NCI-H2107 treated with DMSO at 0.1 percent for 48 hours (cell line): ENCODE measurements around the gene HDAC6.
A peak's percentile ranks its signal among the peaks of the same experiment; 100 is the strongest.
"Not testable (repeated sequence)": the region's sequence is repeated elsewhere in the genome, so short reads cannot be mapped to it uniquely, and the experiment has no call there.

ENCODE experiments used
- DNase-seq: peaks from one replicate; lab custom pipeline; 2025; ENCODE audit not compliant: unreplicated experiment; lab: John Stamatoyannopoulos, UW

The HDAC6 gene

DNA sequence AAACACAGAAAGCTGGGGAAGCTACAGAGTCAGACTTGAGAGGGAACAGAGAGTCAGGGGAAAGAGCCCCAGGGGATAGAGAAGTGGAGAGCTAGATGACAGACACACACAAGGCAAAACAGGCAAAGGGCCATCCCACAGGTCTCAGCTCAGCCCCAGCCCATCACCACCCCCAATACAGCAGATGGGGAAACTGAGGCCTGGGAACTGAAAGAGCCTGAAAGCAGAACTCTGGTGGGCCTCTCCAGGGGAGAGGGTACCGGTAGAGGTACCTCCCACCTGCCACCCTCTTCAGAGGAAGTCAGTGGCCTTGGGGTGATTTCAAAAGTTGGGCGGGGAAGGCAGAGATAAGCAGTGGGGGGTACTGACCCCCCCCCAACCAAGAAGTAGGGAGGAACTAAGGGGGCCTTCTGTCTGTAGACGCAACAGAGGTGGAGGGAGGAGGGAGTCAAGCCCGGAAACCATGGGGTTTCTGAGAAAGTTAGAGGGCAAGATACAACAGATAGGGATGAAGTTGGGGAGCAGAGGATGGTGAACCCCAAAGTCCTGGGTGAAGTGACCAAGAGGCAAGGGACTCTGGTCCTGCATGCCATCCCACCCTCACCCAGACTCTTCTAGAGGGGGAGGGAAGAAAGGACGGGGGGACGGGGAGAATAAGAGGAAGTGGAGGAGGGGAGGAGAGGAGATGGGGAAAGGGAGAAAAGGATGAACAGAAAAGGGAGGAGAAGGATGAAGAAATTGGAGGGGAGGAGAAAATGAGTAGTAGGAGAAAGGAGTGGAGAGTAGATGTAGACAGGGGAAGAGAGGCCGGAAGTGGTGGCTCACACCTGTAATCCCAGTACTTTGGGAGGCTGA, 12.3 kb upstream of the HDAC6 start:
- no peak for DNase-seq

GRCh38 chrX:48790477-48790876, 11.4 kb upstream of the HDAC6 start:
- no peak for DNase-seq

DNA sequence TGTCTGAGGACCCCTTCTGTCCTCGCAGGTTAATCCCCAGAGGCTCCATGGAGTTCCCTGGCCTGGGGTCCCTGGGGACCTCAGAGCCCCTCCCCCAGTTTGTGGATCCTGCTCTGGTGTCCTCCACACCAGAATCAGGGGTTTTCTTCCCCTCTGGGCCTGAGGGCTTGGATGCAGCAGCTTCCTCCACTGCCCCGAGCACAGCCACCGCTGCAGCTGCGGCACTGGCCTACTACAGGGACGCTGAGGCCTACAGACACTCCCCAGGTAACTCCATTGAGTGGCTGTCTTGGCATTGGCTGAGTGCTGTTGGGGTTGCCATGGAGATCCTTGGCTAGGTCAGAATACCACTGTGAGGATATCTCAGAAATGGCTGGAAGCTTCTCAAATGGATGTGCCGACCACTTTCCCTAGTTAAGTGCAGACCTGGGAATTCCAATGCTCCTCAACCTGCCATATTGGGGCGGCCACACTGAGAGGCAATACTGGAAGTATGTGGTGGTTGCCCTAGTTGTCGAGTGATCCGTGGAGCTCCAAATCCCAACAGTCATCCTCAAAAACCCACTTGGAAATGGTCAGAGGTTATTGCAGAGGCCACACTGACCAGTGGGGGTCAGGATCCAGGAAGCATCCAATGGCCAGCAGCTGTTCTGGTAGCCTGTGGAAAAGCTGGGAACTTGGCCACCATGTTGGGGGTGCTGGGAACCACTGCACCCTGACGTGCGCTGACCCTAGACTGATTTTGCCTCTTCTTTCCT, 10.6 kb upstream of the HDAC6 start:
- no peak for DNase-seq

DNA sequence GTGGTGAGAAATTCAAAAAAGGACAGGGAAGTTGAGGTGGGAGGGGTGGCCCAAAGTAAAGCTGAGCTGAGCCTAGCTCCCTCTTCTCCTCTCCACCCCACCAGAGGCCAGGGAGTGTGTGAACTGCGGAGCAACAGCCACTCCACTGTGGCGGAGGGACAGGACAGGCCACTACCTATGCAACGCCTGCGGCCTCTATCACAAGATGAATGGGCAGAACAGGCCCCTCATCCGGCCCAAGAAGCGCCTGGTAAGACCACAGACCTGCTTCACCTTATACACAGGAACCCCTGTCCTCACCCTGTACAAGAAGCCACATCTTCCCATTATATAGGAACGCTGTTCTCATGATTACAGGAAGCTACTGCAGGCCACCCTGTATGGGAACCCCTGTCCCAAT, 9.6 kb upstream of the HDAC6 start:
- no peak for DNase-seq

DNA sequence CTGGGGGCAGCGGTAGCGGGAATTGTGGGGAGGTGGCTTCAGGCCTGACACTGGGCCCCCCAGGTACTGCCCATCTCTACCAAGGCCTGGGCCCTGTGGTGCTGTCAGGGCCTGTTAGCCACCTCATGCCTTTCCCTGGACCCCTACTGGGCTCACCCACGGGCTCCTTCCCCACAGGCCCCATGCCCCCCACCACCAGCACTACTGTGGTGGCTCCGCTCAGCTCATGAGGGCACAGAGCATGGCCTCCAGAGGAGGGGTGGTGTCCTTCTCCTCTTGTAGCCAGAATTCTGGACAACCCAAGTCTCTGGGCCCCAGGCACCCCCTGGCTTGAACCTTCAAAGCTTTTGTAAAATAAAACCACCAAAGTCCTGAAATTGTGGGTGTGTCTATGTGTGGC, 7.9 kb upstream of the HDAC6 start:
- DNase-seq: no peak

- DNase-seq: no peak
Measured at GRCh38 chrX:48794340-48794910, 7.4 kb upstream of the HDAC6 start.

GRCh38 chrX:48794911-48795515, 6.9 kb upstream of the HDAC6 start:
- no peak for DNase-seq

- DNase-seq: no peak
Measured at GRCh38 chrX:48798318-48798717, 3.5 kb upstream of the HDAC6 start.

DNA sequence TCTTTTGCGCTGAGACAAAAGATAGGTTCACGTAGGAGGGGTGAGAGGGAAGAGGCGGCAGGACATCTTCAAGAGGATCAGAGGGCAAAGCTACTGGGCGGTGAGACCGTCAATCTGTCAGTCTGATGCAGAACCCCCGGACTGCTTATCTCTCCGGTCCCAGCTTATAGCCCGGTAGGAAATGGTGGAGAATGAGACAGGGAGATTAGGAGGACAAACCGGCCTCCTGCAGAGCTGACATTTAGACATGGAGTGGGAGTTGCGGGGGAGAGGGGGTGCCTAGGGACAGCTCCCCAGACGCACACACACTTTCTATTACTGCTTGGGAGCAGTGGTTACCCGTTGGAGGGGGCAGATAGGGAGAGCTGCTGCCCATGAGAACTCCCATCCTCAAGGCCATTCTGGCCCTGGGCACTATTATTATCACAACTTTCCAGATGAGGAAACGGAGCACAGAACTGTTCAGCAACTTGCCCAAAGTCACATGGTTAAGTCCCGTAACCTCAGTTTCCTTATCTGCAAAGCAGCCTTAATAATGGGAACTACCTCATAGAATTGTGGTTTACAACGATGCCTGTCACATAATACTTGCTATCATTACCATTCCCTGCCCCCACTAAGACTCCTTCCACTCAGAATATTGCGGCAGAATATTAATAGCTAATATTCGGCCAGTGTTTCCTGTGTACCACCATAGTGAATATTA, 1.1 kb upstream of the HDAC6 start:
- no peak for DNase-seq

DNA sequence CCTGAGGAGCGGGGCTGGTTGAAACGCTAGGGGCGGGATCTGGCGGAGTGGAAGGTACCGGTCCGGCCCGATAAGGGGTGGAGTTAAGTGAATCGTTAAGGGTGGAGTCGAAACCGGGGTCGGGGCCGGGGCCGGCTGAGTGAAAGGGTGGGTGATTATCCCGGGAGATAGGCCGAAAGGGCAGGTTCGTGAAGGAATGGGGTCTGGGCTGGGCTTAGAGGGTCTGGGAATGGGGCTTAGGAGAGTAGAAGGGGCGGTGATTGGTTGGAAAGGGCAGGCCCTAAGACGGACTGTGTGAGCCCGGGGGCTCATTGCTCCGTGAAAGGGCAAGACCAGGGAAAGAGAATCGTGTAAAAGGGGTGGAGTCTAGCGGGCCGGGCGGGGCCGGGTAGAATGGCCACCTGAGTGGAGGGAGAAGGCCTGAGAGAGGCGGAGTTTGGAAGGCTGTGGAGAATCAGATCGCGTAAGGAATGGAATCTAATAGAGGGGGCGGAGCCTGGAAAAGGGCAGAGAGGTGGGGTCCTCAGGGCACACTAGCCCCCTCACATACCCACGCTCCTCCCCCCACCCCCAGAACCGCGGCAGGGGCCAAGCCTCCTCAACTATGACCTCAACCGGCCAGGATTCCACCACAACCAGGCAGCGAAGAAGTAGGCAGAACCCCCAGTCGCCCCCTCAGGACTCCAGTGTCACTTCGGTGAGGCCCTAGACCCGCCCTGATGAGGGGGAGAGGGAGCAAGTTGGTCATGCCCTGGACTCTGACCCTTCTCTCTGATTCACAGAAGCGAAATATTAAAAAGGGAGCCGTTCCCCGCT, 430 bp downstream of the HDAC6 start:
- DNase-seq: peak; percentile 85

DNA sequence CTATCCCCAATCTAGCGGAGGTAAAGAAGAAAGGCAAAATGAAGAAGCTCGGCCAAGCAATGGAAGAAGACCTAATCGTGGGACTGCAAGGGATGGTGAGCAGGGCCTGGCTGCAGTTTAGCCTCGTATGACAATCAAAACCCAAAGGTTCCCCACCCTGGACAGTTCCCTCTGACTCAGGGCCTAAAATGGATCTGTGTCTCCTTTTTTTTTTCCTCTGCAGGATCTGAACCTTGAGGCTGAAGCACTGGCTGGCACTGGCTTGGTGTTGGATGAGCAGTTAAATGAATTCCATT, 986 bp downstream of the HDAC6 start:
- no peak for DNase-seq

- DNase-seq: no peak
Measured at GRCh38 chrX:48806081-48806480, 4.2 kb downstream of the HDAC6 start.

- no peak for DNase-seq
Measured at GRCh38 chrX:48813644-48814043, 11.8 kb downstream of the HDAC6 start.

- DNase-seq: no peak
Measured at GRCh38 chrX:48814722-48815121, 12.9 kb downstream of the HDAC6 start.

GRCh38 chrX:48815266-48815665, 13.4 kb downstream of the HDAC6 start:
- no peak for DNase-seq

DNA sequence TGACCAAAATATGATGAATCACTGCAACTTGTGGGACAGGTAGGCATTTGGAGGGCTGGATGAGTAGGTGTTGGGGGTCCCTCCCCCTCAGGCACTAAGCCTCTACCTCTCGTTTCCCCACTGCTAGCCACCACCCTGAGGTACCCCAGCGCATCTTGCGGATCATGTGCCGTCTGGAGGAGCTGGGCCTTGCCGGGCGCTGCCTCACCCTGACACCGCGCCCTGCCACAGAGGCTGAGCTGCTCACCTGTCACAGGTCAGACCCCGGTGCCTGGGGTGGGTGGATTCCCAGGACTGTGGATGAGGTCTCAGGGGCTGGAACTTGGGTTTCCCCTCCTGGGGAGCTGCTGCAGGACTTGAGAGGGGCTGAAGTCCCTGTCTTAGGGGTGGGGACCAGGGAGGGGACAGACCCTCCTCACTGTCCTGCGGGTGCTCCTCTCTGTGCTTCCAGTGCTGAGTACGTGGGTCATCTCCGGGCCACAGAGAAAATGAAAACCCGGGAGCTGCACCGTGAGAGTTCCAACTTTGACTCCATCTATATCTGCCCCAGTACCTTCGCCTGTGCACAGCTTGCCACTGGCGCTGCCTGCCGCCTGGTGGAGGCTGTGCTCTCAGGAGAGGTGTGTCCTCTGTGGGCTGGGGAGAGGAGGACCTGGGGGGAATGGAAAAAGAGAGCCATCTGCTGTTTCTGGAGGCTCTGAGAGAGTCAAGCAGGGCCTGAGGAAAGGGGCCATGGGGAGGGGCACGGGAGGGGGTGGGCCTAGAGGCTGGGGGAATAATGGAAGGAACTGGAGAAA, 14.3 kb downstream of the HDAC6 start:
- no peak for DNase-seq

DNA sequence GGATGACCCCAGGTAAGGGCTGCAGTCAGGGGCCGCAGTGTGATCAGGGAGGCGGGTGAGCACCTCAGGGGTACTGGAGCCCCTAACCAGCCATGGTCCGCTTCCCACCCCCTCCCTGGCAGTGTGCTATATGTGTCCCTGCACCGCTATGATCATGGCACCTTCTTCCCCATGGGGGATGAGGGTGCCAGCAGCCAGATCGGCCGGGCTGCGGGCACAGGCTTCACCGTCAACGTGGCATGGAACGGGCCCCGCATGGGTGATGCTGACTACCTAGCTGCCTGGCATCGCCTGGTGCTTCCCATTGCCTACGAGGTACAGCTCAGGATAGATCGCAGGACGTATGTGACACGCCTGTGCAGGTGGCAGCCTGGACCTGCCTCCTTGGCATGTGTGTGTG, 16.2 kb downstream of the HDAC6 start:
- DNase-seq: no peak

DNA sequence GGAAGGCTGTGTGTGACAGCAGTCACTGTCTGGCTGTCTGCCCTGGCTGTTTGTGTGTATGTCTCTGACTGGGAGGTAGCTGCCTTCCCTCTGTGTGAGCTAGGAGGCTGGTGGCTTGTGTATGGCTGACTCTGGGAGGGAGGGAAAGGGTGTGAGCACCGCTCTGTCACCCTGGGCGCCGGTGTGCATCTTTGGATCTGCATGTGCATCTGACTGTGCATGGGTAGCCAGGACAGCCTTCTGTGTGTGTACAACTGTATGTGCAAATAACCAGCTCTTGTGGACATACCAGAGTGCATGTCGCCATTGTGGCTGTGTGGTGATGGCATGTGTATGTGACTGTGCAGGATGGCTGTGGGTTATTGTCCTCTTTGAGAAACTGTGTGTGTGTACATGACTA, 17.0 kb downstream of the HDAC6 start:
- DNase-seq: no peak

- DNase-seq: not testable (repeated sequence)
Measured at GRCh38 chrX:48819394-48819793, 17.5 kb downstream of the HDAC6 start.

DNA sequence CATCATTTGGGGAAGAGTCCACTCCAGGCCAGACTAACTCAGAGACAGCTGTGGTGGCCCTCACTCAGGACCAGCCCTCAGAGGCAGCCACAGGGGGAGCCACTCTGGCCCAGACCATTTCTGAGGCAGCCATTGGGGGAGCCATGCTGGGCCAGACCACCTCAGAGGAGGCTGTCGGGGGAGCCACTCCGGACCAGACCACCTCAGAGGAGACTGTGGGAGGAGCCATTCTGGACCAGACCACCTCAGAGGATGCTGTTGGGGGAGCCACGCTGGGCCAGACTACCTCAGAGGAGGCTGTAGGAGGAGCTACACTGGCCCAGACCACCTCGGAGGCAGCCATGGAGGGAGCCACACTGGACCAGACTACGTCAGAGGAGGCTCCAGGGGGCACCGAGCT, 21.2 kb downstream of the HDAC6 start:
- DNase-seq: no peak
